Liver (tissue), 9 donors: ENCODE results near the gene SNX33. TPM values are rescaled to one million over a fixed set of nuclear protein-coding genes. Genes with fewer than 3 reads are reported as not detected.

ENCODE experiments used
- DNase-seq: peaks from one replicate; pipeline ENCODE4 v3.0.0-alpha.2; 2017; ENCODE audit warnings: low spot score
- H3K27ac ChIP-seq, 2 donors: one replicate each; pipeline ENCODE4 v1.7.0; 2013; ENCODE audit warnings: inconsistent platforms in 2 of 2, low read length in 2 of 2, control low read depth in 1 of 2, low read depth in 1 of 2, mild to moderate bottlenecking in 1 of 2
- H3K27me3 ChIP-seq, 4 donors: one replicate each; pipeline versions ENCODE4 v1.6.1 to v1.7.0; 2013; ENCODE audit warnings: low read length in 3 of 4, inconsistent platforms in 1 of 4, mild to moderate bottlenecking in 1 of 4, moderate library complexity in 1 of 4; ENCODE audit not compliant: control insufficient read depth in 4 of 4, insufficient read depth in 4 of 4
- H3K36me3 ChIP-seq, 4 donors: one replicate each; pipeline versions ENCODE4 v1.6.1 to v1.7.0; 2013; ENCODE audit warnings: low read length in 3 of 4, mild to moderate bottlenecking in 3 of 4, low read depth in 1 of 4, moderate library complexity in 1 of 4; ENCODE audit not compliant: control insufficient read depth in 4 of 4, insufficient read depth in 3 of 4
- H3K4me1 ChIP-seq, 4 donors: one replicate each; pipeline versions ENCODE4 v1.6.1 to v1.7.0; 2013; ENCODE audit warnings: low read length in 3 of 4, mild to moderate bottlenecking in 3 of 4, moderate library complexity in 1 of 4; ENCODE audit not compliant: control insufficient read depth in 4 of 4, insufficient read depth in 4 of 4
- H3K4me3 ChIP-seq, 3 donors: one replicate each; pipeline versions ENCODE4 v1.6.1 to v1.7.0; 2013; ENCODE audit warnings: low read length in 3 of 3, control low read depth in 1 of 3, low read depth in 1 of 3, mild to moderate bottlenecking in 1 of 3
- H3K9ac ChIP-seq, 2 donors: one replicate each; pipeline ENCODE4 v1.7.0; 2013; ENCODE audit warnings: low read length in 2 of 2, mild to moderate bottlenecking in 2 of 2, moderate library complexity in 2 of 2, control low read depth in 1 of 2, low read depth in 1 of 2
- H3K9me3 ChIP-seq, 4 donors: one replicate each; pipeline versions ENCODE4 v1.6.1 to v1.7.0; 2013; ENCODE audit warnings: low read length in 3 of 4; ENCODE audit not compliant: control insufficient read depth in 4 of 4
- ATF3 ChIP-seq: IDR thresholded peaks from 2 replicates; pipeline ENCODE4 v1.6.1; 2016; ENCODE audit warnings: antibody characterized with exemption
- CTCF ChIP-seq: fragments of 150-350 bp; IDR thresholded peaks from 2 replicates; pipeline ENCODE4 v1.5.1; 2017; ENCODE audit warnings: improper control_type of control experiment, low read depth, low read length; ENCODE audit not compliant: missing input control
- EGR1 ChIP-seq, 2 donors: IDR thresholded peaks; 2 replicates each; pipeline ENCODE4 v1.6.1; 2016 to 2018; ENCODE audit warnings: antibody characterized with exemption in 2 of 2, low read depth in 2 of 2
- FOXA2 ChIP-seq: IDR thresholded peaks from 2 replicates; pipeline ENCODE4 v1.6.1; 2016; ENCODE audit warnings: antibody characterized with exemption
- GABPA ChIP-seq, 2 donors: IDR thresholded peaks in 1 of 2; conservative IDR thresholded peaks in 1 of 2; 2 replicates each; pipeline ENCODE4 v1.6.1; 2016; ENCODE audit warnings: antibody characterized with exemption in 2 of 2, mild to moderate bottlenecking in 1 of 2, moderate library complexity in 1 of 2
- HNF4A ChIP-seq, 2 donors: conservative IDR thresholded peaks; 2 replicates each; pipeline ENCODE4 v1.6.1; 2016; ENCODE audit warnings: antibody characterized with exemption in 2 of 2, mild to moderate bottlenecking in 2 of 2
- HNF4G ChIP-seq: IDR thresholded peaks from 2 replicates; pipeline ENCODE4 v1.6.1; 2016; ENCODE audit warnings: antibody characterized with exemption
- JUND ChIP-seq, 2 donors: IDR thresholded peaks; 2 replicates each; pipeline ENCODE4 v1.6.1; 2016; ENCODE audit warnings: antibody characterized with exemption in 2 of 2
- MAX ChIP-seq: IDR thresholded peaks from 2 replicates; pipeline ENCODE4 v1.6.1; 2016; ENCODE audit warnings: antibody characterized with exemption
- NR2F2 ChIP-seq: IDR thresholded peaks from 2 replicates; pipeline ENCODE4 v1.6.1; 2016; ENCODE audit warnings: antibody characterized with exemption
- REST ChIP-seq: IDR thresholded peaks from 2 replicates; pipeline ENCODE4 v1.6.1; 2016; ENCODE audit warnings: antibody characterized with exemption, mild to moderate bottlenecking
- RXRA ChIP-seq, 2 donors: IDR thresholded peaks; 2 replicates each; pipeline ENCODE4 v1.6.1; 2017 to 2018; ENCODE audit warnings: antibody characterized with exemption in 2 of 2, mild to moderate bottlenecking in 1 of 2
- SP1 ChIP-seq: IDR thresholded peaks from 2 replicates; pipeline ENCODE4 v1.6.1; 2018; ENCODE audit warnings: antibody characterized with exemption, mild to moderate bottlenecking
- TAF1 ChIP-seq: conservative IDR thresholded peaks from 2 replicates; pipeline ENCODE4 v1.6.1; 2016; ENCODE audit warnings: antibody characterized with exemption, mild to moderate bottlenecking
- ZBTB33 ChIP-seq: IDR thresholded peaks from 2 replicates; pipeline ENCODE4 v1.6.1; 2016; ENCODE audit warnings: antibody characterized with exemption
- WGBS: extraction: QIAGEN DNeasy Blood & Tissue Kit; methylation state at CpG from one replicate; pipeline ENCODE4 v1.1.7; 2013; 5-methylcytosine and 5-hydroxymethylcytosine counted together
- polyA plus RNA-seq, 2 donors: library from polyadenylated mRNA; stranded (reverse) in 1 of 2; unstranded in 1 of 2; fragments of 200-250 nt in 1 of 2; fragments of >200 nt in 1 of 2; fragmentation: Nextera tagmentation in 1 of 2; extraction: Ambion mirVana in 1 of 2; gene quantifications; one replicate each; pipeline versions ENCODE4 v1.2.1 to v1.2.3, GENCODE V29; 2013 to 2015
- total RNA-seq, 2 donors: library from RNA; depleted of rRNA; stranded (reverse); fragments of >200 nt; gene quantifications; one replicate each; pipeline ENCODE4 v1.2.3, GENCODE V29; 2014
- donor health status: healthy.
- donor health status: healthy.
- donor health status: healthy.
- donor health status: healthy.
- donor health status: healthy.

SNX33 gene
- total and polyA plus RNA-seq, 4 donors, result 7.1 to 10.8 (median 9.1) TPM

- Histone ChIP-seq H3K36me3 (no peaks in the 10 kb centered on the region), H3K9ac (no peak overlapping the region), H3K27ac (no peak overlapping the region), H3K27me3 (no peaks in the 10 kb centered on the region), H3K9me3 (no peaks in the 10 kb centered on the region), H3K4me1 (peaks cover 0 to 2% (median 0%) of the 10 kb centered on the region in 4 donors), H3K4me3 (no peak overlapping the region)
- no peak for DNase-seq
- no peak for TF ChIP-seq ZBTB33
- no peak for TF ChIP-seq ATF3
- no peak for TF ChIP-seq EGR1 (IDR thresholded peaks at IDR 0.05; ENCODE audit: low read depth in 2 of 2)
- no peak for TF ChIP-seq REST
- TF ChIP-seq HNF4G, result no peak
- TF ChIP-seq RXRA (IDR thresholded peaks at IDR 0.05), result no peak
- no peak for TF ChIP-seq JUND (IDR thresholded peaks at IDR 0.05)
- no peak for TF ChIP-seq HNF4A (conservative IDR thresholded peaks at IDR 0.05)
- no peak for TF ChIP-seq MAX
- TF ChIP-seq TAF1, result no peak
- no peak for TF ChIP-seq SP1
- no peak for TF ChIP-seq CTCF
- TF ChIP-seq GABPA (IDR thresholded peaks at IDR 0.05 in 1 of 2, conservative IDR thresholded peaks at IDR 0.05 in 1 of 2), result no peak
- TF ChIP-seq FOXA2, result no peak
- TF ChIP-seq NR2F2, result no peak
- WGBS, result 76% methylated on average over 14 of the region's 14 CpGs
Observed at GRCh38 chr15:75672646-75673425, 25.1 kb downstream of the SNX33 start.
